HG03280 (cell line): ENCODE results near the gene ARL16.
A peak's percentile ranks its signal among the peaks of the same experiment; 100 is the strongest.

ENCODE experiments used
- ATAC-seq: cut with Tn5 transposase; IDR thresholded peaks from one replicate; pipeline ENCODE4 v1.9.1; 2021; ENCODE audit warnings: mild to moderate bottlenecking, moderate library complexity; ENCODE audit not compliant: unreplicated experiment

ARL16 gene

GRCh38 chr17:81647640-81648012 is 36.0 kb downstream of the ARL16 start:
- ATAC-seq, result no peak

- ATAC-seq, result no peak
These were observed 36.6 kb downstream of the ARL16 start for GRCh38 chr17:81646869-81647600.

GRCh38 chr17:81644976-81645952 is 38.3 kb downstream of the ARL16 start:
- no peak for ATAC-seq

GRCh38 chr17:81644496-81644895 is 39.1 kb downstream of the ARL16 start:
- no peak for ATAC-seq

- no peak for ATAC-seq
These were observed 41.6 kb downstream of the ARL16 start for GRCh38 chr17:81641825-81642489.

- ATAC-seq, result no peak
These were observed 43.6 kb downstream of the ARL16 start for GRCh38 chr17:81640011-81640410.

GRCh38 chr17:81638683-81639082 is 44.9 kb downstream of the ARL16 start:
- no peak for ATAC-seq

- peak; percentile 91 for ATAC-seq
These were observed 46.9 kb downstream of the ARL16 start, which contains the start of the genes NPLOC4 and TSPAN10 for GRCh38 chr17:81636505-81637288. TSS of gene NPLOC4 (minus strand) at chr17:81637112. CDS start at chr17:81636930, 182 bp downstream. TSS of gene TSPAN10 (plus strand) at chr17:81637196. CDS start at chr17:81642413, 5,217 bp downstream.

GRCh38 chr17:81635973-81636504 is 47.6 kb downstream of the ARL16 start:
- no peak for ATAC-seq

GRCh38 chr17:81635431-81635830 is 48.2 kb downstream of the ARL16 start:
- ATAC-seq, result no peak

- no peak for ATAC-seq
These were observed 52.1 kb downstream of the ARL16 start for GRCh38 chr17:81631482-81631881.
